Chondrocyte (in vitro differentiated cells): ENCODE measurements around the gene GALNTL6. TPM values are rescaled to one million over a fixed set of nuclear protein-coding genes. Genes with fewer than 3 reads are reported as not detected.

Source experiments
- DNase-seq: peaks from one replicate; pipeline ENCODE4 v3.0.0; 2021; ENCODE audit warnings: mixed read lengths, low spot score
- H3K27ac Mint-ChIP-seq: one replicate; pipeline ENCODE4 v1.8.0; 2021; ENCODE audit warnings: mild to moderate bottlenecking, moderate library complexity, mixed read lengths; ENCODE audit not compliant: unreplicated experiment
- H3K27me3 Mint-ChIP-seq: 2 replicates; pipeline ENCODE4 v1.8.0; 2021; ENCODE audit warnings: low read depth, mixed read lengths
- H3K36me3 Mint-ChIP-seq: 2 replicates; pipeline ENCODE4 v1.8.0; 2021; ENCODE audit warnings: low read depth, mixed read lengths
- H3K4me1 Mint-ChIP-seq: 2 replicates; pipeline ENCODE4 v1.8.0; 2021; ENCODE audit warnings: low read depth, mild to moderate bottlenecking, mixed read lengths
- H3K4me3 Mint-ChIP-seq: one replicate; pipeline ENCODE4 v1.8.0; 2021; ENCODE audit warnings: mild to moderate bottlenecking, moderate library complexity, mixed read lengths; ENCODE audit not compliant: unreplicated experiment
- H3K9me3 Mint-ChIP-seq: 2 replicates; pipeline ENCODE4 v1.8.0; 2021; ENCODE audit warnings: low read depth, mixed read lengths
- long read RNA-seq: library from polyadenylated mRNA; stranded (forward); transcript quantifications from one replicate; pipeline ENCODE4 v2.0.0, GENCODE V29; 2021
- total RNA-seq: library from RNA; stranded (reverse); gene quantifications from 3 replicates; pipeline ENCODE4 v1.2.1, GENCODE V29; 2021
- TF ChIP-seq, protein P1 (sequence below): fragments of 200-600 bp; sonication (generic); IDR thresholded peaks from 2 replicates; pipeline ENCODE4 v1.5.0; 2021; ENCODE audit warnings: antibody characterized with exemption, mild to moderate bottlenecking, moderate library complexity

GALNTL6 gene
- 0.31 TPM in 1 of 3 replicates, not detected in the others for total RNA-seq
- long read RNA-seq = 0 reads

- Mint-ChIP-seq H3K27me3 (peaks cover 33% of the 10 kb centered on the region), H3K4me1 (peaks cover 14% of the 10 kb centered on the region), H3K9me3 (no peaks in the 10 kb centered on the region), H3K36me3 (no peaks in the 10 kb centered on the region), H3K27ac (no peak within 1 kb of the TSS), H3K4me3 (peak within 1 kb of the TSS; percentile 73)
- TF ChIP-seq, protein P1, sequence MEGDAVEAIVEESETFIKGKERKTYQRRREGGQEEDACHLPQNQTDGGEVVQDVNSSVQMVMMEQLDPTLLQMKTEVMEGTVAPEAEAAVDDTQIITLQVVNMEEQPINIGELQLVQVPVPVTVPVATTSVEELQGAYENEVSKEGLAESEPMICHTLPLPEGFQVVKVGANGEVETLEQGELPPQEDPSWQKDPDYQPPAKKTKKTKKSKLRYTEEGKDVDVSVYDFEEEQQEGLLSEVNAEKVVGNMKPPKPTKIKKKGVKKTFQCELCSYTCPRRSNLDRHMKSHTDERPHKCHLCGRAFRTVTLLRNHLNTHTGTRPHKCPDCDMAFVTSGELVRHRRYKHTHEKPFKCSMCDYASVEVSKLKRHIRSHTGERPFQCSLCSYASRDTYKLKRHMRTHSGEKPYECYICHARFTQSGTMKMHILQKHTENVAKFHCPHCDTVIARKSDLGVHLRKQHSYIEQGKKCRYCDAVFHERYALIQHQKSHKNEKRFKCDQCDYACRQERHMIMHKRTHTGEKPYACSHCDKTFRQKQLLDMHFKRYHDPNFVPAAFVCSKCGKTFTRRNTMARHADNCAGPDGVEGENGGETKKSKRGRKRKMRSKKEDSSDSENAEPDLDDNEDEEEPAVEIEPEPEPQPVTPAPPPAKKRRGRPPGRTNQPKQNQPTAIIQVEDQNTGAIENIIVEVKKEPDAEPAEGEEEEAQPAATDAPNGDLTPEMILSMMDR = peak; percentile 23
- DNase-seq = peak; percentile 85
Measured at GRCh38 chr4:171812665-171813525, at the start of gene GALNTL6. GALNTL6 (plus strand) TSS chr4:171813404.

GRCh38 chr4:171765514-171765913, 47.7 kb upstream of the GALNTL6 start:
- Mint-ChIP-seq H3K4me3 (no peak overlapping the region), H3K36me3 (no peaks in the 10 kb centered on the region), H3K4me1 (no peaks in the 10 kb centered on the region), H3K9me3 (peaks cover 15% of the 10 kb centered on the region), H3K27me3 (peaks cover 2% of the 10 kb centered on the region), H3K27ac (no peak overlapping the region)
- no peak for DNase-seq
- TF ChIP-seq, protein P1 = no peak

GRCh38 chr4:171774642-171775190, 38.5 kb upstream of the GALNTL6 start:
- H3K27ac Mint-ChIP-seq = no peak overlapping the region
- no peaks in the 10 kb centered on the region for H3K36me3 Mint-ChIP-seq
- no peak for DNase-seq
- H3K4me3 Mint-ChIP-seq = no peak overlapping the region
- TF ChIP-seq, protein P1 = no peak
- H3K9me3 Mint-ChIP-seq = no peaks in the 10 kb centered on the region
- H3K4me1 Mint-ChIP-seq = no peaks in the 10 kb centered on the region
- peaks cover 3% of the 10 kb centered on the region for H3K27me3 Mint-ChIP-seq

DNA sequence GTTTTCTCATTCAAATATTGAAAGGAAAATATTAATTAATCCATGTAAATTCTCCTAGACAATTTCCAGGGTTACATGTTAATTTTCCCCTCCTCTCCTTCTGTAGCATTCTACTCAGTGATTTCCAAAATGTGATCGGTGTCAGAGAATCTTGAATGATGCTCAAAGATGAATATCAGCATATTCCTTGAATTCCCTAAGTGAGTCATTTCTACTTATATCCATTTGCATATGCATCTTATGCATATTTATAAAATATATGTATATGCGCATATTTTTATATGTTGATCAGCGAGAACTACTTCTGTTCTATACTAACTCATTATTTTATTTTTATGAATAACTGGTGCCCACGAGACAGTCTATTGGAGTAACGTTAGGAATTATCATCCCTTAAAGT, 33.9 kb upstream of the GALNTL6 start:
- no peaks in the 10 kb centered on the region for H3K36me3 Mint-ChIP-seq
- H3K27ac Mint-ChIP-seq = no peak overlapping the region
- no peak for DNase-seq
- H3K9me3 Mint-ChIP-seq = peaks cover 4% of the 10 kb centered on the region
- H3K27me3 Mint-ChIP-seq = peaks cover 2% of the 10 kb centered on the region
- no peak overlapping the region for H3K4me3 Mint-ChIP-seq
- TF ChIP-seq, protein P1 = no peak
- H3K4me1 Mint-ChIP-seq = no peaks in the 10 kb centered on the region

GRCh38 chr4:171785388-171785787, 27.8 kb upstream of the GALNTL6 start:
- Mint-ChIP-seq H3K27me3 (peaks cover 8% of the 10 kb centered on the region), H3K27ac (no peak overlapping the region), H3K4me3 (no peak overlapping the region), H3K36me3 (no peaks in the 10 kb centered on the region), H3K4me1 (no peaks in the 10 kb centered on the region), H3K9me3 (peaks cover 4% of the 10 kb centered on the region)
- no peak for DNase-seq
- TF ChIP-seq, protein P1 = peak; percentile 71
